Stimulated activated effector memory CD8-positive, alpha-beta T cell treated with anti-CD3 and anti-CD28 coated beads, Interleukin-12 subunit alpha, Interleukin-12 subunit beta, amount 100 ng/mL, for 72 hours (primary cell): ENCODE results near the gene CDHR4.

Experiments
- ATAC-seq: fragments of 150-1000 bp; cut with Tn5 transposase; 2 replicates; pipeline ENCODE4 v1.10.0; 2021
- DNase-seq, 2 donors: peaks; one replicate each; pipeline ENCODE4 v3.0.0; 2021 to 2022; ENCODE audit warnings: low spot score in 2 of 2
- H3K27ac Mint-ChIP-seq: one replicate; pipeline ENCODE4 v1.8.0; 2022; ENCODE audit warnings: mild to moderate bottlenecking, mixed read lengths
- H3K36me3 Mint-ChIP-seq: one replicate; pipeline ENCODE4 v1.8.0; 2022; ENCODE audit warnings: mild to moderate bottlenecking, mixed read lengths
- H3K4me1 Mint-ChIP-seq: one replicate; pipeline ENCODE4 v1.8.0; 2022; ENCODE audit warnings: mixed read lengths
- H3K4me3 Mint-ChIP-seq: one replicate; pipeline ENCODE4 v1.8.0; 2022; ENCODE audit warnings: mild to moderate bottlenecking, mixed read lengths
- H3K9me3 Mint-ChIP-seq: one replicate; pipeline ENCODE4 v1.8.0; 2022; ENCODE audit warnings: mixed read lengths

The CDHR4 gene

GRCh38 chr3:49745986-49746385, 53.7 kb downstream of the CDHR4 start:
- H3K4me3 Mint-ChIP-seq = no peak overlapping the region
- H3K27ac Mint-ChIP-seq = no peak overlapping the region
- no peak for ATAC-seq
- H3K4me1 Mint-ChIP-seq = peaks cover 10% of the 10 kb centered on the region
- no peaks in the 10 kb centered on the region for H3K9me3 Mint-ChIP-seq
- H3K36me3 Mint-ChIP-seq = peaks cover 78% of the 10 kb centered on the region
- no peak for DNase-seq
